ENCODE measurements around the gene FAM136A. TPM values are rescaled to one million over a fixed set of nuclear protein-coding genes. Genes with fewer than 3 reads are reported as not detected.

Gene FAM136A
- 19.6 and 28.9 TPM in 2 replicates for total RNA-seq

GRCh38 chr2:70301344-70302194 lies at the start of gene FAM136A:
FAM136A (minus strand) TSS chr2:70302067; CDS start chr2:70302011, 56 bp downstream.

GRCh38 chr2:70248181-70248847 lies 53.6 kb downstream of the FAM136A start, which contains the start of gene TIA1:
TIA1 (minus strand) TSS chr2:70248628; CDS start chr2:70248430, 198 bp downstream.

Other genes starting within 250 kb of the FAM136A start
- gene PCBP1, start 214.6 kb downstream of the FAM136A start, total RNA-seq = 26.0 and 42.6 TPM in 2 replicates
- 14.1 and 17.6 TPM in 2 replicates for gene C2orf42, start 111.0 kb downstream of the FAM136A start, total RNA-seq
- 34.1 and 42.9 TPM in 2 replicates for gene TIA1, start 53.4 kb downstream of the FAM136A start, total RNA-seq
- gene PCYOX1, start 43.9 kb downstream of the FAM136A start, total RNA-seq = 30.6 and 53.5 TPM in 2 replicates
- 147 and 198 TPM in 2 replicates for gene SNRPG, start 8.3 kb downstream of the FAM136A start, total RNA-seq

Data from tracheal epithelial cell (primary cell).